Measurements from ENCODE around the gene ALDH4A1. TPM values are rescaled to one million over a fixed set of nuclear protein-coding genes. Genes with fewer than 3 reads are reported as not detected.
"Not testable (repeated sequence)": the region's sequence is repeated elsewhere in the genome, so short reads cannot be mapped to it uniquely, and the experiment has no call there.

ALDH4A1 gene
- total RNA-seq, 1 donor from 2014 or later, result 2.4 TPM

GRCh38 chr1:18858070-18858688 is 44.2 kb downstream of the ALDH4A1 start:
- DNase-seq (ENCODE audit: low spot score), result no peak

GRCh38 chr1:18856435-18856834 is 45.9 kb downstream of the ALDH4A1 start:
- DNase-seq (ENCODE audit: low spot score), result no peak

GRCh38 chr1:18855573-18855972 is 46.8 kb downstream of the ALDH4A1 start:
- DNase-seq (ENCODE audit: low spot score), result no peak

- no peak for DNase-seq (ENCODE audit: low spot score)
Observed at GRCh38 chr1:18854331-18855025, 47.9 kb downstream of the ALDH4A1 start.

GRCh38 chr1:18852501-18852900 is 49.9 kb downstream of the ALDH4A1 start:
- no peak for DNase-seq (ENCODE audit: low spot score)

- DNase-seq (ENCODE audit: low spot score), result no peak
Observed at GRCh38 chr1:18849261-18849711, 53.1 kb downstream of the ALDH4A1 start.

GRCh38 chr1:18847723-18848122 is 54.6 kb downstream of the ALDH4A1 start:
- not testable (repeated sequence) for DNase-seq (ENCODE audit: low spot score)

GRCh38 chr1:18840145-18840544 is 62.2 kb downstream of the ALDH4A1 start:
- DNase-seq (ENCODE audit: low spot score), result no peak

GRCh38 chr1:18836654-18837053 is 65.7 kb downstream of the ALDH4A1 start:
- DNase-seq (ENCODE audit: low spot score), result no peak

- DNase-seq (ENCODE audit: low spot score), result not testable (repeated sequence)
Observed at GRCh38 chr1:18832319-18832718, 70.0 kb downstream of the ALDH4A1 start.

GRCh38 chr1:18831656-18832055 is 70.7 kb downstream of the ALDH4A1 start:
- no peak for DNase-seq (ENCODE audit: low spot score)

GRCh38 chr1:18830596-18830995 is 71.8 kb downstream of the ALDH4A1 start:
- no peak for DNase-seq (ENCODE audit: low spot score)

- no peak for DNase-seq (ENCODE audit: low spot score)
Observed at GRCh38 chr1:18829671-18830070, 72.7 kb downstream of the ALDH4A1 start.

- no peak for DNase-seq (ENCODE audit: low spot score)
Observed at GRCh38 chr1:18828224-18828623, 74.1 kb downstream of the ALDH4A1 start.

GRCh38 chr1:18823438-18823837 is 78.9 kb downstream of the ALDH4A1 start:
- DNase-seq (ENCODE audit: low spot score), result no peak

Other genes starting within 250 kb of the ALDH4A1 start
- 0.24 TPM for gene TAS1R2, start 42.9 kb downstream of the ALDH4A1 start, total RNA-seq (ENCODE audit: insufficient read depth, low replicate concordance)
- gene IFFO2, start 54.1 kb upstream of the ALDH4A1 start, total RNA-seq (ENCODE audit: insufficient read depth, low replicate concordance), result 14.0 TPM

Measured in umbilical cord (tissue), 2 donors.